PFSK-1 (cell line): ENCODE measurements around the gene ADAMTS9.

Experiments used
- POLR2AphosphoS5 ChIP-seq: IDR thresholded peaks from 2 replicates; pipeline ENCODE4 v1.6.1; 2012; ENCODE audit warnings: low read depth, mild to moderate bottlenecking, control low read depth, low read length, moderate library complexity
- REST ChIP-seq, 2 experiments: IDR thresholded peaks; 2 replicates each; pipeline versions ENCODE4 v1.6.1 to v1.8.0; 2011 to 2012; ENCODE audit warnings: low read depth in 2 of 2, low read length in 2 of 2, control low read depth in 1 of 2, inconsistent platforms in 1 of 2, mild to moderate bottlenecking in 1 of 2, moderate library complexity in 1 of 2; ENCODE audit not compliant: insufficient read depth in 1 of 2

- no peak for TF ChIP-seq POLR2AphosphoS5
- TF ChIP-seq REST (IDR thresholded peaks at IDR 0.05; ENCODE audit: insufficient read depth in 1 of 2, low read depth in 2 of 2, low read length in 2 of 2): no peak
Measured at GRCh38 chr3:64650715-64651114, 37.1 kb downstream of the ADAMTS9 start.
